ENCODE data around the gene SPRR2E.
"Not testable (repeated sequence)": the region's sequence is repeated elsewhere in the genome, so short reads cannot be mapped to it uniquely, and the experiment has no call there.

SPRR2E gene

GRCh38 chr1:153058154-153058553 lies 36.2 kb downstream of the SPRR2E start:
- H3K27ac ChIP-seq, result no peak overlapping the region
- H3K27me3 ChIP-seq (ENCODE audit: insufficient read depth, low read depth, severe bottlenecking), result no peaks in the 10 kb centered on the region
- DNase-seq, result no peak
- no peak overlapping the region for H3K4me3 ChIP-seq (ENCODE audit: low read depth, low read length)
- no peak for TF ChIP-seq CTCF (IDR thresholded peaks at IDR 0.05; ENCODE audit: low read depth, low read length)
- H3K9me3 ChIP-seq (ENCODE audit: severe bottlenecking), result no peaks in the 10 kb centered on the region
- no peaks in the 10 kb centered on the region for H3K36me3 ChIP-seq

- Histone ChIP-seq H3K9me3 (ENCODE audit: severe bottlenecking) (no peaks in the 10 kb centered on the region), H3K36me3 (no peaks in the 10 kb centered on the region), H3K4me3 (ENCODE audit: low read depth, low read length) (no peak within 1 kb of the TSS), H3K27me3 (ENCODE audit: insufficient read depth, low read depth, severe bottlenecking) (no peaks in the 10 kb centered on the region), H3K27ac (no peak within 1 kb of the TSS)
- no peak for TF ChIP-seq CTCF (IDR thresholded peaks at IDR 0.05; ENCODE audit: low read depth, low read length)
- no peak for DNase-seq
Observed at GRCh38 chr1:153057375-153057774, 37.0 kb downstream of the SPRR2E start, which contains the start of gene SPRR2A. SPRR2A (minus strand) TSS chr1:153057512; CDS start chr1:153056735, 777 bp downstream.

- H3K4me3 ChIP-seq (ENCODE audit: low read depth, low read length); H3K9me3 ChIP-seq (ENCODE audit: severe bottlenecking); DNase-seq; H3K36me3 ChIP-seq; H3K27me3 ChIP-seq (ENCODE audit: insufficient read depth, low read depth, severe bottlenecking); H3K27ac ChIP-seq: not testable (repeated sequence)
Observed at GRCh38 chr1:153056111-153056510, 38.2 kb downstream of the SPRR2E start.

GRCh38 chr1:153049211-153049610 lies 45.1 kb downstream of the SPRR2E start:
- Histone ChIP-seq H3K9me3 (ENCODE audit: severe bottlenecking) (no peaks in the 10 kb centered on the region), H3K4me3 (ENCODE audit: low read depth, low read length) (no peak overlapping the region), H3K27me3 (ENCODE audit: insufficient read depth, low read depth, severe bottlenecking) (no peaks in the 10 kb centered on the region), H3K27ac (no peak overlapping the region), H3K36me3 (no peaks in the 10 kb centered on the region)
- no peak for TF ChIP-seq CTCF (IDR thresholded peaks at IDR 0.05; ENCODE audit: low read depth, low read length)
- no peak for DNase-seq
